ENCODE results near the gene EIF3L. TPM values are rescaled to one million over a fixed set of nuclear protein-coding genes. Genes with fewer than 3 reads are reported as not detected.

Gene EIF3L
- total and polyA plus RNA-seq, 2 of the 8 experiments (the other 6 are each of a cell fraction or from before 2014, with no cell fraction given): 639 to 886 TPM

DNA sequence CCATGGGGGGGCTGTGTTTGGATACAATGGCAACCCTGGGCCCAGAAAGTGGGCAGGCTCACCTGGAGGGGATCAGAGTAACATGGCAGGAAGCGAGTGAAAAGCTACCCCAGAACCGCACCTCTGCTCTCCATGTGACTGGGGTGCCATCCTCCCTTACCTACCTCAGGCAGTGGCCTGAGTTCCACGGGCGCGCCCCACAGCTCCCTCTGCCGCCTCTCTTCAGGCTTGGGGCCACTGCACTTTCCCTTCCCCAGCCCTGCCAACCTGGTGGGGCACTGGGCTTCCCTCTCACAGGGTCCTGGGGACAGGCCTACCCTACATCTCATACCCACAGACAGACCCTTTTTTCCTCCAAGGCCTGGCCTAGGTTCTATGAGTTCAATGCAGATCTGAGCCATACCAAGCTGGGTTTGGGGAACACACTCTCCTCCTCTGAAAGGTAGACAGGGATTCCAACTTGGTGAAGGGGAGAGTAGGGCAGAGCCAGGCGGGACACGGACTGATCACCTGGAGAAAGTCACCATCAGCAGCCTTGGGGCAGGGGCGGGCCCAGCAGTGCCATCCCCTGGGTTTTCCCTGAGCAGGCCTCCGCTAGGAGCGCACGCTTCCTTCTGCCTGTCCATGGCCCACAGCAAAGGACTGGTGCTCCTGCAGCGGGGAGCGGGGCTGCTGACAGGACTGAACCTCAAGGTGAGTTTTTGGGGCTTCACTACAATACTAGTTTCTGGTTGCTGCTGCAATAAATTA, 19.0 kb upstream of the EIF3L start (continued):
- TF ChIP-seq, protein P1, sequence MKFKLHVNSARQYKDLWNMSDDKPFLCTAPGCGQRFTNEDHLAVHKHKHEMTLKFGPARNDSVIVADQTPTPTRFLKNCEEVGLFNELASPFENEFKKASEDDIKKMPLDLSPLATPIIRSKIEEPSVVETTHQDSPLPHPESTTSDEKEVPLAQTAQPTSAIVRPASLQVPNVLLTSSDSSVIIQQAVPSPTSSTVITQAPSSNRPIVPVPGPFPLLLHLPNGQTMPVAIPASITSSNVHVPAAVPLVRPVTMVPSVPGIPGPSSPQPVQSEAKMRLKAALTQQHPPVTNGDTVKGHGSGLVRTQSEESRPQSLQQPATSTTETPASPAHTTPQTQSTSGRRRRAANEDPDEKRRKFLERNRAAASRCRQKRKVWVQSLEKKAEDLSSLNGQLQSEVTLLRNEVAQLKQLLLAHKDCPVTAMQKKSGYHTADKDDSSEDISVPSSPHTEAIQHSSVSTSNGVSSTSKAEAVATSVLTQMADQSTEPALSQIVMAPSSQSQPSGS (IDR thresholded peaks at IDR 0.05; ENCODE audit: low read length): no peak
- TF ChIP-seq FOSL1 (IDR thresholded peaks at IDR 0.05; ENCODE audit: insufficient read depth, low read depth, low read length) (no peak), EZH2 (IDR thresholded peaks at IDR 0.05; ENCODE audit: low read depth, low read length, severe bottlenecking) (no peak), E2F6 (IDR thresholded peaks at IDR 0.05) (no peak), CREB1 (IDR thresholded peaks at IDR 0.05) (no peak), JUN (IDR thresholded peaks at IDR 0.05; ENCODE audit: low read depth, low read length) (no peak), TAF1 (IDR thresholded peaks at IDR 0.05; ENCODE audit: low read depth, low read length) (no peak), KDM4A (IDR thresholded peaks at IDR 0.05; ENCODE audit: low read depth, low read length, severe bottlenecking) (no peak), POLR2A (IDR thresholded peaks at IDR 0.05; ENCODE audit: control extremely low read depth in 1 of 2, low read depth in 2 of 2, low read length in 2 of 2) (no peak), SP1 (IDR thresholded peaks at IDR 0.05; ENCODE audit: low read depth, low read length) (no peak)
